Activated CD4-positive, CD25-positive, alpha-beta regulatory T cell (primary cell): ENCODE data around the gene FCAMR.

Experiments used
- DNase-seq, 4 experiments: peaks; one replicate each; lab custom pipeline; 2025; lab: John Stamatoyannopoulos, UW

Gene FCAMR

GRCh38 chr1:206960676-206961386, 9.4 kb downstream of the FCAMR start:
- DNase-seq = no peak

- no peak for DNase-seq
Observed at GRCh38 chr1:206958144-206958543, 12.1 kb downstream of the FCAMR start.

- no peak for DNase-seq
Observed at GRCh38 chr1:206957639-206958038, 12.6 kb downstream of the FCAMR start.

GRCh38 chr1:206955476-206956451, 14.5 kb downstream of the FCAMR start:
- no peak for DNase-seq

GRCh38 chr1:206954459-206955342, 15.6 kb downstream of the FCAMR start:
- no peak for DNase-seq

DNA sequence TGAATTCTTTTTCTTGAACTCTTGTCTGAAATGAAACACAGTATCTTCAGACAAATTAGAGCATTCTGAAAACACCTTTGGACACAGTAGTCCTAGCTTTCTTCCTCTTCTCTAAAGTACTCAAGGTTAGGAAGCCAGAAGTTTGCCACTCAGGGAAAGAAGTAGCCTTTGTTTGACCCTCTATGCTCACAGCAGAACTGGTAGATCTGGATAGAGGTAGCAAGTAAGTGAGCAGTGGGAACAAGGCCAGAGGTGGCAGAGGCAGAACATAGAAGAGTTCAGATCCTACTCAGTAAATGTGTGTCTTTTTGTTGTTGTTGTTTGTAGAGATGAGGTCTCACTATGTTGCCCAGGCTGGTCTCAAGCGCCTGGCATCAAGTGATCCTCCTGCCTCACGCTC, 16.6 kb downstream of the FCAMR start:
- DNase-seq = no peak

GRCh38 chr1:206953126-206953525, 17.1 kb downstream of the FCAMR start:
- DNase-seq = no peak

DNA sequence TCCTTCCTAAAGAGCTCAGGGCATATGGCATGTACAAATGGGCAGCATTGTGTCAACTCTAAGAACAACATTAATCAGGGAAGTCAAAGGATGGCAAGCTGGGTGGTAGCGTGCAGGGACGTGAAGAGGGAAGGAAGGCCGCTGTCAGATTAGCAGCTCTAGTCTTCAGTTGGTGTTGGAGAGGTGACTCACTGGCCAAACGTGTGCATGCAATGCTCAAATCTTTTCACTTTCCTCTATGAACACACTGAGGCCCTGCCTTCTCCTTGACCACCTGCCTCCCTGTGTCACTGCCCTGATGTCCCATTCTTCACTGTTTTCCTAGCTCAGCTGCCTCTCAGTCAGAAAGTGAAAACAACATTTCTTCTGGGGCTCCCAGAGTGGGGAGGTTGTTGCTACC, 18.1 kb downstream of the FCAMR start:
- DNase-seq = no peak

DNA sequence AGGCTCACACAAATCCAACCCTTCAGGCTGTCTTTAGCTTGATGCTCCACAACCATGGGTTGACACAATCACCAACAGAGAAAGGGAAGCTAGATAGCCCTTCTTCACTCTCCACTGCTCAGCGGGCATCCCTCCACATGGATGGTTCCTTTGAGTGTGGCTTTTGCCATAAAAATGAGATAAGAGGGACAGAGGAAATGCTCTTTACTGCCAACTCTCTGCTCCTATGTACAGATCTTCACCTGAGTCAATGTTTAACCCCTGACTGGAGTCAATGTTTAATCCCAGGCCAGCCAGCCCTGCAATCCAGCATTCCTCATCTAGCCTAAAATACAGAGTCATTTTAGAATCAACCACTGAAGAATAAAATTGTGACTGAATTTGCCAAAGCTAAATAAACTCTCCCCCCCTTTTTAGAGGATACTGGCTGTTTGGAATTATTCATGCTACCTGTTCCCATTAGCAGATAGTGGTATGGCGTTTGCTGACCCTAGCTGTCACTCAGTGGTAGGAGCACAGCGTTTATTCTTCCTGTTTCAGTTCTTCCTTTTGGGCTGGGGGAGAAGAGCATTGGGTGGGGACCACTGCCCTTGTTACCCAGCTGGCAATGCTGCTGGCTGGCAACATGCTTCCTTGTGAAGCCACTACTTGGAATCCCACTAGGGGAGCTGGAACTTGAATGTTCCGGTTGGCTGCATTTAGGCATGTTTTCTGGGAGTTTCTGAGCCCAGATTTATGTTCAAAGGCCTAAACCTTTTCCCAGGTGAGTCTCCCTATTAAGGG, 18.8 kb downstream of the FCAMR start:
- DNase-seq = no peak

GRCh38 chr1:206949641-206950040, 20.6 kb downstream of the FCAMR start:
- no peak for DNase-seq

GRCh38 chr1:206949208-206949607, 21.1 kb downstream of the FCAMR start:
- no peak for DNase-seq

- DNase-seq = no peak
Observed at GRCh38 chr1:206947255-206947654, 23.0 kb downstream of the FCAMR start.

- no peak for DNase-seq
Observed at GRCh38 chr1:206946261-206946660, 24.0 kb downstream of the FCAMR start, which contains the start of gene PIGR. Gene PIGR (minus strand): TSS chr1:206946466. CDS start chr1:206940531, 5,935 bp downstream.

- no peak for DNase-seq
Observed at GRCh38 chr1:206945779-206946178, 24.5 kb downstream of the FCAMR start.

DNA sequence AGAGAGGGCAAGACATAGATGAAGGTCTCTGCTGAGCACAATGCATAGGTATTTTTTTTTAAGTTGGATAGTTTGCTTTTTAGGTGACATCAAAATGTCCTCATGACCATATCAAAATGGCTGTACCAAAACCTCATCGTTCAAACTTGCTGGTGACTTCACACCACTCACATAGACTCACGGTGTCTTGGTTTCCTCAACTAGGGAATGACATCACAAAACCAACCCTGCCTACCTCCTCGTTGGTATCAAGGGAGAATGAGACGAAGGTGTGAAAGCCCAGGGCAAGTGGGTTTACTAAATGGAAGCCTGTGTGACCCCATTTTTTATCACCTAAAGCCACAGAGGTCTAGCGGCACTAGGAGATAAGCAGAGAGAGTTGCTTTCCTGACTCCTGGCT, 25.6 kb downstream of the FCAMR start:
- no peak for DNase-seq

GRCh38 chr1:206941766-206942418, 28.4 kb downstream of the FCAMR start:
- DNase-seq = no peak

- DNase-seq = no peak
Observed at GRCh38 chr1:206940588-206940936, 29.7 kb downstream of the FCAMR start.

DNA sequence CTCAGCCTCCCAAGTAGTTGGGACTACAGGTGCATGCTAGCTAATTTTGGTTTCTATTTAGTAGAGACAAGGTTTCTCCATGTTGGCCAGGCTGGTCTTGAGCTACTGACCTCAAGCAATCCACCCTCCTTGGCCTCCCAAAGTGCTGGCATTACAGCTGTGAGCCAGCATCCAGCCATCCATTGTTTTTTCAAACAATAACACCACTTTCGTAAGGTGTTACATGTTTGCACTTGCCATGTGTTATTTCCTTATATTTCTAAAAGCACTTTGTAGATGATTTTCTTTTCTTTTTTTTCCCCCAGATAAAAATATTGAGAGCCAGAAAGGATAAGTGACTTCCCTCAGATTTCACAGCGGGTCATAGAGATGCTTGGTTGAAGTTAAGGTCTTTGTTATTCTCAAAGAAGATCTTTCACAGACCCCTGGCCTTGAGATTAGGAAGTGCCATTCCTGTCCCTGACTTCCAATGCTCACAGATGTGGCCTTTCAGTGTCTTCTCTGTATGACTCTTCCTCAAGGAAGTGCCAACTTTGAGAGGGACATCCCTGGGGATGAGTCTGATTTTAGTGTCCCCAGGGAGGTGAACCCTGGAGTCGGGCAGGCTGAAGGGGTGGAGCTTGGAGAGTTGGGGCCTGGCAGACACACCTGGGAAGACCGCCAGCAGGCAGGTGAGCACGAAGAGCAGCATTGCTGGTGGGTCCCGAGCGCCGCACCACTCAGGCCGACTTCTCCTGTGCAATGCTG, 30.2 kb downstream of the FCAMR start:
- no peak for DNase-seq

DNA sequence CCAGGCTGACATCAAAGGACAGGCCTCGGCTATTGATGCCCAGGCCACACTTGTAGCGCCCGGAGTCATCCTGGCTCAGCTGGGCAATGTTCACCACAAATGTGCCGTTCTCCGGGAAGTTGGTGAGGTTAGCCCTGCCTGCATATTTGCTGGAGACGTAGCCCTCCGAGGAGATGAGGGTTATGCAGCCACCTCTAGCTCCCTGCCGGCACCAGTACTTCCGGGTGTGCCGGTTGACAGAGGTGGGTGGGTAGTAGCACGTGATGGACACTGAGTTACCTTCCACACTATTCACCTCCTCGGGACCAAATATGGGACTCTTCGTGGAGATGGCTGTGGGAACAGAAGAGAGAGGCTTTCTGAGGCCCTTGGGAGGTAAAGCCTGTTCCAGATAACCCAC, 31.1 kb downstream of the FCAMR start:
- no peak for DNase-seq

- DNase-seq = no peak
Observed at GRCh38 chr1:206937425-206937824, 32.8 kb downstream of the FCAMR start.
